ENCODE data around the gene GMIP.

Gene GMIP

DNA sequence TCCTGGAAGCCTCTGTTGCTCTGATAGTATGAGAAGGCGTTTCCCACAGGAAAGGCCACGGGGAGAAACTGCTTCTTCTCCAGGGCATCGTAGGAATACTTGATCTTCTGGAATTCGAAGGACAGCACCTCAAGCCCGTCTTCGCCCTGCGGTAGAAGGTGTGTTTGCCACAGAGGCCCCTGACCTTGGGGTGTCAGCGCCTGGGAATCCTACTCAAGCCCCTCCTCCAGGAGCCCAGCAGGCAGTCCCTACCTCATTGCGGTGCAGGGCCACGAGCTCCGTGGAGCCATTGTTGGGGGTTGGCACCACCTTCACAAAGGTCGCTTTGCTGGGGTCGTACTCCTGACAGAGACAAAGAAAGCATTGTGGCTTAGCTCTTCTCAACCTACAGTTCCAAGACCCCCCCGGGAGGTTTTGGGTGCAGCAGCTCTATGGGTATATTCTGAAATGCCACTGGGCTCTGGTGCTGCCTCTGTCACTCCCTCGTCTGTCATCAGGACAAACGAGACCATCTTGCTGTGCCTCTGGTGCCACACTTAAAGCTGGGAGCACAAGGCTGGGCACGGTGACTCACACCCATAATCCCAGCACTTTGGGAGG is 16.3 kb upstream of the GMIP start:
- DNase-seq = no peak

DNA sequence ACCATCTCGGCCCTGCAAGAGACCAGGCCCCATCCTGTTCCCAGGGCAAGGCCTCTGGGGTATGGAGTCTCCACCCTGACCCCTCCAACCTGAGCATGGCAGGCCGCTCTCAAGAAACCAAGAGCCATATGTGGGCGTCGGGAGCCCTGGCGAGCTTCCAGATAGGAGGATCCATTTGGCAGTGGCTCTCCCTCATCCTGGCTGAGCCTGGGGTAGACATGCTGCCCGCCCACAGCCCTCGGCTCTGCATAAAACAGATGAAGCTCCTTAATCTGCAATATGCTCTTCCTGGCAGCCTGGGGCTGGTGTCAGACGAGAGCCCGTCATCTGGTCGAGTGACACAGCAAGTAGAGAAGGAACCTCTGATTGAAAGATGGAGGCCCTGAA is 13.9 kb upstream of the GMIP start:
- DNase-seq = no peak

- DNase-seq = no peak
Observed at GRCh38 chr19:19656451-19657396, 13.3 kb upstream of the GMIP start.

DNA sequence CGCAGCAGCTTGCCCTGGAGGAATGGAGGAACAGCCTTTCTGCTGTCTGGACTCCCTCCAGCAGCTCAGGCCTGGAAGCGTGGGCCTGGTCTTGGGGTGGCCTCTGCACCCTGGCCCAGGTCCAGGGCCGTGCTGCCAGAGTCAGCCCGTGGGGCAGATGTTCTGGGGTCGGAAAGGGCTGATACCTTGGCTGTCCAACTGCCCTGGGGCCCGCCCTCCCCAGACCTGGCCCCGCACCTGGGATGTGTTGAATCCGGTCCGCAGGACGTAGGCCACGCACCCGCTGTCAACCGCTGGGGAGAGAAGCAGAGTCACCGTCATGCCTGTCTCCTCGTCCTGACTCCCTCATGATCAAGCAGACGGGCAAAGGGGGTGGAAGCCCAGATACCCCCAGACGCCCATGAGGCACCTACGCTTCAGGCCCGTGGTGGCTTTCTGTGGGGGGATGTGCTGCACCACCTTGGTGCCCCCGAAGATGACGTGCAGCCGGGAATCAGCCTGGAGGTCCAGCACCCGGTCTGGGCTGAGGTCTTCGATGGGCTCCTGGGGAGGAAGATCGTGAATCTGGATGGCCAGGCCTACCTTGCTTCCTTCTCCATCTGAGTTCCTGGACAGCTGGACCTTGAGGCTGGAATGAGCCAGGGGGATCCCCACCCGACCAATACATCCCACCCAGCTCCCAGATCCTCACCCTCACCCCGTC is 12.3 kb upstream of the GMIP start:
- no peak for DNase-seq

GRCh38 chr19:19655051-19655594 is 11.7 kb upstream of the GMIP start:
- no peak for DNase-seq

GRCh38 chr19:19654441-19654840 is 11.0 kb upstream of the GMIP start:
- DNase-seq = no peak

GRCh38 chr19:19653597-19654147 is 10.2 kb upstream of the GMIP start:
- DNase-seq = no peak

DNA sequence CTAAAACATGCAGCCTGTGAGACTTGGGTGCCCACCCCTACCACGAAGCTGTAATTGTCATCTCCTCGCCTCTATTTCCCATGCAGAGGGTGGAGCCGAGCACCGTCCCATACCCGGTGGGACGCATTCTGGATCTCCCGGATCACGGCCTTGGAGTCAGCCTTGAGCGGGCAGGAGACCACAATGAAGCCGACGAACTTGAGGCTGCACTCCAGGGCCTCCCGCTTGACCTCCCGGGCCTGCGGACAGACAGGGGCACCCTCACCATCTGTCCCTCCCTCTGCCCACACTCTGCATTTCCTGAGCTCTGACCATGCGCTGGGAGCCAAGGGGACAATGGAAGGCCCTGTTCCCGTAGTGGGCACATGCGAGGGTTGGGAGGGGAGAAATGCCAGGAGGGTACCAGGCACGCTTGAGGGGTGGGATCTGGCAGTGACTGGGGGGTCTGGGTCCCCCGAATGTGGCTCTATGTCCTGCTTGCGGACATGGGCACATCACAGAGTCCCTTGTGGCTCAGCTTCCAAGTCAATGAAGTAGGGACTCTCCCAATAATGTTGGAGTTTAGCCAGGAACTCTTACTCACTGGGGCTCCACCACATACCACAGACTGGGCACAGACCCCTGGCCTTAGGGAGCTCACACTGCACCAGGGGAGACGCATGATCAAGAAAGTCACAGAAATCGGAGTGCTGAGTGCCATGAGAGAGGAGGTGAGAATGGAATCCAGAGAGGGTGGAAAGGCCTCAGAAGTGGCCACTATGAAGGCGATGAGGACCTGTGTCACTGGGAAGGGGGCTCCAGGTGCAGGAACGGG is 9.2 kb upstream of the GMIP start:
- no peak for DNase-seq

- no peak for DNase-seq
Observed at GRCh38 chr19:19651076-19651475, 7.6 kb upstream of the GMIP start.

GRCh38 chr19:19650331-19650730 is 6.9 kb upstream of the GMIP start:
- no peak for DNase-seq

DNA sequence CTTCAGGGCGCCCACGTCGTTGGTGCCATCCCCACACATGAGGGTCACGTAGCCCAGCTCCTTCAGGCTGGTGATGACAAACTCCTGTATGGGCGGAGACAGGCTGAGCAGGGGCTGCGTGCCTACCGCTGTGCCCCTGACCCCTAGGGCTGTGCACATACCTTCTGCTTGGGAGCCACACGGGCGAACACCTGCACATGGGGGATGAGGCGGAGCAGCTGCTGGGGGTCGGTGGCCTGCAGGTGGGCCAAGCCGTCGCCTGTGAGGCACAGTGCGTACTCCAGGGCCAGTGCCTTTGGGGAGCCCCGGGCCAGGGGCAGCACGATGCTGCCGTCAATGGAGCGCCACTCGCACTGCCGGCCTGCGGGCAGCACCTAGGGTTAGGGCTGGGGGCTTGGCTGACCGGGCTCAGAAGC is 6.1 kb upstream of the GMIP start:
- DNase-seq = no peak

DNA sequence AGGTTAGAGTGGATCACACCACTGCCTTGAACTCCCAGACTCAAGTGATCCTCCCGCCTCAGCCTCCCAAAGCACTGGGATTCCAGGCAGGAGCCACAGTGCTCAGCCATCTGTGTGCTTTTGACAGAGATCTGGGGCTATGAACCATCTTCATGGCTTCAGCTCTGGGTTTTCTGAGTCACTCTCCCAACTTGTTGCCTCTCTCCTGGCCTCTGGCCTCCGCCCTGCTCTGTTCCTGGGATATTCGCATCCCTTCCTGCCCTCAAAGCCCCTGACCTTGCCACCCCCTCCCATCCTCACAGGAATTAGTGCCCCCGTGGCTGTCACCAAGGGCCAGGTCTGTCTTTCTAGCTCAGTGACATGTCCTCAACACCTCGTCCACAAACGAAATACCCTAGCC is 5.7 kb upstream of the GMIP start:
- no peak for DNase-seq

GRCh38 chr19:19647037-19647835 is 3.8 kb upstream of the GMIP start:
- no peak for DNase-seq

DNA sequence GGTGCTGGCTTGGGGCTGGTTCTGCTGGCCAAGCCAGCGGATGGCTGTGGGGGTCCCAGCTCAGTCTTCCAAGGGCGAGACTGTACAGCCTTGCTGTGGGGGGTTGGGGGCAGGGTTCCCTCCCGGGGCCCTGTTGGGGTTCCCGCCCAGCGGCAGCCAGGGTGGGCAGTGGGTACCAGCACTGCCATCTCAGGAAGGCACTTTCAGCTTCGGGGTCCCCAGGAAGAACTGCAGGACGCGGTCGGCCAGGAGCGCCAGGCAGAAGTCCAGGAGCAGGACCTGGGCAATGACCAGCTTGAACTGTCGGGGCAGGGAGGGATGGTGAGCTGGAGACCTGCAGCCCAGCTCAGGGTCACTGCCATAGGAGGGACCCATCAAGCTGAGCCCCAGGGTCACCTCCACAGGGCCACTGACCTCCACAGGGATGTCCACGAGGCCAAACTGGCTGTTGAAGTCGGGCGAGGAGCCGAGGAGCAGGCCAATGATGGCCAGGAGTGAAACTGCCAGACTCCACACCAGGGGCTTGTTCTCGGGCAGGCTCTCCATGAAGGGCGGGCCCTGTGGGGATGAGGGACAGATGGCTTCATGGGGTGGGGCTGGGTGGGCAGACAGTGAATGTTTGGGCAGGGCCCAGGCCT is 1.9 kb upstream of the GMIP start:
- DNase-seq = no peak

DNA sequence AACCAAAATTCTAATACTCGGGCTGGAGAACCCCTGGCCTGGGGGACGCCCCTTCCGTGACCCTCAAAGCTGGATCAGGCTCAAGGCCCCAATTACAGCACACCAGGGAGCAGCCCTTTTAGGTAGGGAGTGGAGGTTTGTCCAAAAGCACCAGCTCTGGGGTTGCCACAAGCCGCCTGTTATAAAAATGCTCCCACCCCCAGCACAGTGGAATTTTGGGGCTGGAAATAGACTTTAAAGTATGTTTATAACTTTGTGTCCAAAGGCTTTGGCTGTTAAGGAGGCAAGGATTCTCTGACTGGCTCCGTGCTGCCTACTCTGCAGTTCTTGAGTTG is 564 bp upstream of the GMIP start:
- DNase-seq = no peak

GRCh38 chr19:19642506-19643157 is 825 bp downstream of the GMIP start:
- no peak for DNase-seq

- DNase-seq = no peak
Observed at GRCh38 chr19:19637523-19638251, 5.8 kb downstream of the GMIP start.

DNA sequence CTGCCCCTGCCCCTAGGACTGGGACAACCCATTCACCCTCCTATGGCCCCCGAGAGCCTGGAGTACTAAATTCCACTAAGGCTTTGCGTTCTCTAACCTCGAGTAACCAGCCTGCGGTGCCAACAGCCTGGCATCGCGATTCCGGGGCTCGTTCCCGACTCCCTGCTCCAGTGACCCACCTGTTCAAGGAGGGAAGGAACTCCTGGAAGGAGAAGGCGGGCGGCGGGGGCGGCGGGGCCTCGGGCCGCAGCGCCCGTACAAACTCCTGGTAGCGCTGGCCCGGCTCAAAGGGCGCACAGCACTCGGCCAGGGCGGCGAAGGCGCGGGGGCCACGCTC is 6.3 kb downstream of the GMIP start:
- no peak for DNase-seq

GRCh38 chr19:19636573-19637185 is 6.8 kb downstream of the GMIP start:
- no peak for DNase-seq

DNA sequence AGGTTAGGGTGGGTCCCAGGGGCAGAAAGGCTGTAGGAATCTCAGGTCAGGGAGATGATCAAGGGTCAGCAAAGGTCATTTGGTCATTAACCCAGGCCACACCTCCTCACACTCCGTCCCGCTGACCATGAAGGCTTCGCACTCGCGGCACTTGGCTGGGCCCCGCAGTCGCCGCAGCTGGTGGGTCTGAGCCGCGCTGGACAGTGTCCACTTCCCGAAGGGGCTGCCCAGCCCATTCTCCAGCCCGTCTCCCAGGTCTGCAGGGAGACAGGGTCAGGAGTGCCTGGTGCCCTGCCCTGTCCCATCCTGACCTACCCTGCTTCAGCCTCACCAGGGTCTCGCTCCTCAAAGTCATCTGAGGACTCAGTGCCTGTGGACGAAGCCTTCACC is 8.1 kb downstream of the GMIP start:
- DNase-seq = no peak

All from NCI-H1930 (cell line).